OCI-LY3 (cell line): ENCODE data around the gene BUD31.
"Not testable (repeated sequence)": the region's sequence is repeated elsewhere in the genome, so short reads cannot be mapped to it uniquely, and the experiment has no call there.

Experiments
- H2AFZ ChIP-seq: fragments of 200-600, 300-600 bp; shearing (Covaris generic); 2 replicates; pipeline ENCODE4 v1.6.0; 2014; ENCODE audit warnings: antibody characterized with exemption, low read depth, low read length
- H3K27ac ChIP-seq: fragments of 200-600, 300-600 bp; sonication (generic); 2 replicates; pipeline ENCODE4 v1.5.1; 2014; ENCODE audit warnings: mild to moderate bottlenecking, low read length, moderate library complexity, mixed read lengths
- H3K27me3 ChIP-seq: fragments of 200-600, 300-600 bp; sonication (generic); 2 replicates; pipeline ENCODE4 v1.6.1; 2014; ENCODE audit warnings: low read depth, low read length, mixed read lengths
- H3K36me3 ChIP-seq: fragments of 200-600, 300-600 bp; sonication (generic); replicated peaks from 2 replicates; pipeline ENCODE3; 2014; ENCODE audit warnings: low read depth, low read length, mixed read lengths
- H3K4me1 ChIP-seq: fragments of 300-600, 200-600 bp; sonication (generic); 2 replicates; pipeline ENCODE4 v1.6.1; 2014; ENCODE audit warnings: low read length, mixed read lengths
- H3K4me2 ChIP-seq: fragments of 200-600, 300-600 bp; sonication (generic); 2 replicates; pipeline ENCODE4 v1.6.1; 2014; ENCODE audit warnings: low read length, mixed read lengths
- H3K4me3 ChIP-seq: fragments of 300-600, 200-600 bp; sonication (generic); 2 replicates; pipeline ENCODE4 v1.5.1; 2014; ENCODE audit warnings: antibody characterized with exemption, mild to moderate bottlenecking, low read length, moderate library complexity
- H3K79me2 ChIP-seq: fragments of 300-600, 200-600 bp; shearing (Covaris generic); 2 replicates; pipeline ENCODE4 v1.6.1; 2014; ENCODE audit warnings: mild to moderate bottlenecking, low read length, mixed read lengths
- H3K9ac ChIP-seq: fragments of 300-600, 200-600 bp; shearing (Covaris generic); 2 replicates; pipeline ENCODE4 v1.6.0; 2014; ENCODE audit warnings: mild to moderate bottlenecking, low read length, moderate library complexity
- H3K9me3 ChIP-seq: fragments of 200-600, 300-600 bp; shearing (Covaris generic); 2 replicates; pipeline ENCODE4 v1.6.1; 2014; ENCODE audit warnings: low read length, mixed read lengths; ENCODE audit not compliant: insufficient read depth
- H4K20me1 ChIP-seq: fragments of 200-600, 300-600 bp; sonication (generic); 2 replicates; pipeline ENCODE4 v1.6.1; 2016; ENCODE audit warnings: low read length, mixed read lengths; ENCODE audit not compliant: insufficient read depth
- CTCF ChIP-seq: fragments of 200-600, 300-600 bp; sonication (generic); IDR thresholded peaks from 2 replicates; pipeline ENCODE4 v1.5.1; 2014; ENCODE audit warnings: antibody characterized with exemption, low read length, low read depth
- EZH2phosphoT487 ChIP-seq: fragments of 200-600 bp; shearing (Covaris generic); IDR thresholded peaks from 2 replicates; pipeline ENCODE4 v1.6.1; 2018; ENCODE audit warnings: antibody characterized with exemption, mixed run types, low read depth

BUD31 gene

GRCh38 chr7:99409806-99410205, 1.0 kb downstream of the BUD31 start:
- peaks cover 17% of the 10 kb centered on the region for H3K4me1 ChIP-seq
- no peak overlapping the region for H2AFZ ChIP-seq
- H3K4me3 ChIP-seq = peak overlapping the region; percentile 91
- H3K9ac ChIP-seq = peak overlapping the region; percentile 99
- no peak overlapping the region for H3K27ac ChIP-seq
- no peaks in the 10 kb centered on the region for H3K27me3 ChIP-seq
- H4K20me1 ChIP-seq = peaks cover 17% of the 10 kb centered on the region
- H3K36me3 ChIP-seq = peaks cover 21% of the 10 kb centered on the region
- H3K4me2 ChIP-seq = peak overlapping the region; percentile 96
- TF ChIP-seq EZH2phosphoT487 = no peak
- peaks cover 68% of the 10 kb centered on the region for H3K79me2 ChIP-seq
- H3K9me3 ChIP-seq = no peaks in the 10 kb centered on the region

- peaks cover 60% of the 10 kb centered on the region for H3K79me2 ChIP-seq
- peaks cover 13% of the 10 kb centered on the region for H4K20me1 ChIP-seq
- H3K27me3 ChIP-seq = no peaks in the 10 kb centered on the region
- H3K9me3 ChIP-seq = no peaks in the 10 kb centered on the region
- H3K4me3 ChIP-seq = no peak overlapping the region
- H3K36me3 ChIP-seq = peaks cover 19% of the 10 kb centered on the region
- no peak overlapping the region for H3K27ac ChIP-seq
- H3K9ac ChIP-seq = no peak overlapping the region
- no peak overlapping the region for H3K4me2 ChIP-seq
- no peak overlapping the region for H2AFZ ChIP-seq
- TF ChIP-seq CTCF (no peak), EZH2phosphoT487 (no peak)
- H3K4me1 ChIP-seq = peaks cover 17% of the 10 kb centered on the region
Observed at GRCh38 chr7:99410635-99411034, 1.9 kb downstream of the BUD31 start.

- not testable (repeated sequence) for H2AFZ ChIP-seq, H3K27ac ChIP-seq, H3K27me3 ChIP-seq, H3K4me3 ChIP-seq, H3K9ac ChIP-seq, H3K4me1 ChIP-seq, H3K4me2 ChIP-seq, H4K20me1 ChIP-seq, H3K9me3 ChIP-seq
- peaks cover 53% of the 10 kb centered on the region for H3K36me3 ChIP-seq
- TF ChIP-seq CTCF = peak; percentile 37
- peaks cover 18% of the 10 kb centered on the region for H3K79me2 ChIP-seq
Observed at GRCh38 chr7:99415513-99416127, 6.9 kb downstream of the BUD31 start.

GRCh38 chr7:99418260-99418659, 9.5 kb downstream of the BUD31 start:
- no peak for TF ChIP-seq EZH2phosphoT487
- Histone ChIP-seq H2AFZ (no peak overlapping the region), H3K9me3 (no peaks in the 10 kb centered on the region), H3K4me3 (no peak overlapping the region), H3K27ac (no peak overlapping the region), H3K4me1 (no peaks in the 10 kb centered on the region), H4K20me1 (peaks cover 4% of the 10 kb centered on the region; the same call in 1 of the 2 replicates), H3K36me3 (peaks cover 39% of the 10 kb centered on the region), H3K9ac (no peak overlapping the region), H3K4me2 (no peak overlapping the region), H3K79me2 (peaks cover 8% of the 10 kb centered on the region; the same call in 1 of the 2 replicates), H3K27me3 (no peaks in the 10 kb centered on the region)

- Histone ChIP-seq H3K27ac (no peak overlapping the region), H3K79me2 (peaks cover 8% of the 10 kb centered on the region; the same call in 1 of the 2 replicates), H3K4me2 (no peak overlapping the region), H3K9ac (no peak overlapping the region), H3K4me1 (no peaks in the 10 kb centered on the region), H3K36me3 (peaks cover 41% of the 10 kb centered on the region), H3K4me3 (no peak overlapping the region), H4K20me1 (peaks cover 4% of the 10 kb centered on the region; the same call in 1 of the 2 replicates), H3K27me3 (no peaks in the 10 kb centered on the region), H2AFZ (no peak overlapping the region), H3K9me3 (no peaks in the 10 kb centered on the region)
- TF ChIP-seq CTCF (no peak), EZH2phosphoT487 (no peak)
Observed at GRCh38 chr7:99419323-99420021, 10.7 kb downstream of the BUD31 start.
